ENCODE data around the gene KLHL15.
"Not testable (repeated sequence)": the region's sequence is repeated elsewhere in the genome, so short reads cannot be mapped to it uniquely, and the experiment has no call there.

The KLHL15 gene, protein sequence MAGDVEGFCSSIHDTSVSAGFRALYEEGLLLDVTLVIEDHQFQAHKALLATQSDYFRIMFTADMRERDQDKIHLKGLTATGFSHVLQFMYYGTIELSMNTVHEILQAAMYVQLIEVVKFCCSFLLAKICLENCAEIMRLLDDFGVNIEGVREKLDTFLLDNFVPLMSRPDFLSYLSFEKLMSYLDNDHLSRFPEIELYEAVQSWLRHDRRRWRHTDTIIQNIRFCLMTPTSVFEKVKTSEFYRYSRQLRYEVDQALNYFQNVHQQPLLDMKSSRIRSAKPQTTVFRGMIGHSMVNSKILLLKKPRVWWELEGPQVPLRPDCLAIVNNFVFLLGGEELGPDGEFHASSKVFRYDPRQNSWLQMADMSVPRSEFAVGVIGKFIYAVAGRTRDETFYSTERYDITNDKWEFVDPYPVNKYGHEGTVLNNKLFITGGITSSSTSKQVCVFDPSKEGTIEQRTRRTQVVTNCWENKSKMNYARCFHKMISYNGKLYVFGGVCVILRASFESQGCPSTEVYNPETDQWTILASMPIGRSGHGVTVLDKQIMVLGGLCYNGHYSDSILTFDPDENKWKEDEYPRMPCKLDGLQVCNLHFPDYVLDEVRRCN

DNA sequence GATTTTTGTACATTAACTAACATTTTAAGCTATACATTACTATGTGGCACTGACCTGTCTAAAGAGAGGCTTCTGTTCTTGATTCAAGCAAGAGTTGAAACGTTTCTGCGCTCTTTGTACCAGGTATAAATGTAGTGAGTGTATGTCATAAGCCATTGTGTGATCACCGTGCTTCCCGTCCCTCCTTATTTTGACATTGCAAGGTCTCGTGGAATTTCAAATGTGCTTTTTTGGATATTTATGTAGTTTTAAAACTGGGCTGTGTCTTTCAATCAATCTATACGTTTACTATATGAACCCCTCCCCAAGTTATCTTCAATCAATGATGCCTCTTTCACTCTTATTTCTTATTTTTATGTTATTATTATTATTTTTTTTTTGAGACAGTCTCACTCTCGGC is at the start of gene KLHL15:
TSS of gene KLHL15 (minus strand) at position 101 of the 400 bp plus-strand sequence. CDS start 20,493 bp downstream, outside the sequence.
- DNase-seq (ENCODE audit: low read depth) = no peak

DNA sequence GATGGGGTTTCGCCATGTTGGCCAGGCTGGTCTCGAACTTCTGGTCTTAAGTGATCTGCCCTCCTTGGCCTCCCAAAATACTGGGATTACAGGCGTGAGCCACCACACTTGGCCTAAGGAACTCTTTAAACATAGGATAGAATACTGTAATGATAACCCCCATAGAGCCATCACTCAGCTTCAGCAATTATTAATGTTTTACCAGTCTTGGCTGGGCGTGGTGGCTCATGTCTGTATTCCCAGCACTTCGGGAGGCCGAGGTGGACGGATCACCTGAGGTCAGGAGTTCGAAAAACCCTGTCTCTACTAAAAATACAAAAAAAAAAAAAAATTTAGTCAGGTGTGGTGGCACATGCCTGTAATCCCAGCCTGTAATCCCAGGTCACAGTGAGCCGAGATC is 42.9 kb upstream of the KLHL15 start:
- DNase-seq (ENCODE audit: low read depth) = no peak

DNA sequence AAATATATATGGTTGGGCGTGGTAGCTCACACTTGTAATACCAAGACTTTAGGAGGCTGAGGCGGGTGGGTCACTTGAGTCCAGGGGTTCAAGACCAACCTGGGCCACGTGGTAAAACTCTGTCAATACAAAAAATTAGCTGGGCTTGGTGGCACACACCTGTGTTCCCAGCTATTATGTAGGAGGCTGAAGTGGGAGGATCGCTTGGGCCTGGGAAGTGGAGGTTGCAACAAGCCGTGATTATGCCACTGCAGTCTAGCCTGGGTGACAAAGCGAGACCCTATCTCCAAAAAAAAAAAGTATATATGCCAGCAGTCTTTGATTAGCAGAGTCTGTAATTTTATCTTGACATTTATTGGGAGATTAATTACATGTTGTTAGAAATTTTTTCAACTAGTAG is 36.5 kb upstream of the KLHL15 start:
- no peak for DNase-seq (ENCODE audit: low read depth)

- no peak for DNase-seq (ENCODE audit: low read depth)
These were observed 28.0 kb upstream of the KLHL15 start for GRCh38 chrX:24055043-24055356.

DNA sequence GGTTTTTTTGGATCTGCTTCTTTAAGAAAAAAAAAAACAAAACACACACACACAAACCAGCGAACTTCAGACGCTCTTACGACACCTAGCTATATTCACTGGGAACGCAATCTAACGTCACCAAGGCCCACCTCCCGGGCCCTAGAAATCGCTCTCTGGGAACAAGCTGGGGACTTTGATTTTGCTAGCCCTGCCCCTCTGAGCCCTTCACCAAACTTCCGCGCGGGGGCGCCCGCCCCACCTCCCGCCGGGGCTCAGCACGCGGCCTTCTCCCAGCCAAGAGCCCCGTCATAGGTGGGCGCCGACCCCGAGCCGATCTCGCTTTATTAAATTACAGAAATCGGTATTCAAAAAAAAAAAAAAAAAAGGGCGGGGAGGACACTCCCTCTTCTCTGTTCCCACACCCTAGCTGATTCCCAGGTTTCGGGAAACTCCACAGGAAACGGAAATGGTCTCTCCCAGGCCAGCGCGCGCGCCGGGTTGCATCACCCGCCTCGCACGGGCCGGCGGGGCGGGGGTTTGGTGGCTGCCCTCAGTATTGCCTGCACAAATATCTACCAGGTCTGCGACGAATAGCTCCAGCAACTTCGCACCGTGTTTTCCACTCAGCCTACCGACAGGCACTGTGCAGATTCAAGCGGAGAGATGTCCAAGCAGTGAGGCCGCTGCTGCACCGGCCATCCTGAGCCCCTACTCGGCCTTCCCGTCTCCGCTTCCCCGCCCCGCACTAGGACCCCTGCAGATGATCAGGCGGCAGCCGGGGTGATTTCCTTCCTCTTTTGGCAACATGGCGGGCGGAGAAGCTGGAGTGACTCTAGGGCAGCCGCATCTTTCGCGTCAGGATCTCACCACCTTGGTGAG is 27.4 kb upstream of the KLHL15 start, which contains the start of gene EIF2S3:
TSS of gene EIF2S3 (plus strand) at position 775 of the 861 bp plus-strand sequence. CDS start at position 788, 13 bp downstream.
- peak; percentile 82 for DNase-seq (ENCODE audit: low read depth)

GRCh38 chrX:24050522-24051318 is 23.7 kb upstream of the KLHL15 start:
- DNase-seq (ENCODE audit: low read depth) = not testable (repeated sequence)

DNA sequence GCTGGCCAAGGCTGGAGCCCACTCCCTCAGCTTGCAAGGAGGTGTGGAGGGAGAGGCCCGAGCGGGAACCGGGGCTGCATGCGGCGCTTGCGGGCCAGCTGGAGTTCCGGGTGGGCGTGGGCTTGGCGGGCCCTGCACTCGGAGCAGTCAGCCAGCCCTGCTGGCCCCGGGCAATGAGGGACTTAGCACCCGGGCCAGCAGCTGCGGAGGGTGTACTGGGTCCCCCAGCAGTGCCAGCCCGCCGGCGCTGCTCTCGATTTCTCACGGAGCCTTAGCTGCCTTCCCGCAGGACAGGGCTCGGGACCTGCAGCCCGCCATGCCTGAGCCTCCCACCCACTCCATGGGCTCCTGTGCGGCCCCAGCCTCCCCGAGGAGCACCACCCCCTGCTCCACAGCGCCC is 22.7 kb upstream of the KLHL15 start:
- not testable (repeated sequence) for DNase-seq (ENCODE audit: low read depth)

DNA sequence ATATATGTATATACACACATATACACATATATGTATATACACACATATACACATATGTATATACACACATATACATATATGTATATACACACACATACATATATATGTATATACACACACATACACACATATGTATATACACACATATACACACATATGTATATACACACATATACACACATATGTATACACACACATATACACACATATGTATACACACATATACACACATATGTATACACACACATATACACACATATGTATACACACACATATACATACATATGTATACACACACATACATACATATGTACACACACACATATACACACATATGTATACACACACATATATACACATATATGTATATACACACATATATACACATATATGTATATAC is 19.1 kb upstream of the KLHL15 start:
- not testable (repeated sequence) for DNase-seq (ENCODE audit: low read depth)

GRCh38 chrX:24037729-24038128 is 10.7 kb upstream of the KLHL15 start:
- DNase-seq (ENCODE audit: low read depth) = no peak

- DNase-seq (ENCODE audit: low read depth) = no peak
These were observed 7.5 kb upstream of the KLHL15 start for GRCh38 chrX:24034485-24034884.

DNA sequence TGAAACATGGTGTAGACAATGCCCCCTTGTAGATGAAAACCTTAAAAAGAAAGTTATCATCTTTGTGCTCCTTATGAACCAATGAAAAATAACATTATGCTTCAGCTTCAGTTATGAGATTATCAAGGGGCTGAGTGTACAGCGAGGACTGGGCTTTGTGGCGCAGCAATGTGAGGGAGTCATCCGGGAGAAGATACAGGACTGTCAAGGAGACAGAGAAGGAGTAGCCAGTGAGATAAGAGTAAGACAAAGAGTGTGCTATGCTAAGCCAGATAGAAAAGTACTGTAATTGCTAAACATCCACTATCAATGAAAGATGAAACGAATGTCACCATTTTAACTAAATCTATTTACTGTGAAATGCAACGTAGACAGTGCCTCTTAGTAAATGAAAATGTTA is 3.6 kb upstream of the KLHL15 start:
- no peak for DNase-seq (ENCODE audit: low read depth)

DNA sequence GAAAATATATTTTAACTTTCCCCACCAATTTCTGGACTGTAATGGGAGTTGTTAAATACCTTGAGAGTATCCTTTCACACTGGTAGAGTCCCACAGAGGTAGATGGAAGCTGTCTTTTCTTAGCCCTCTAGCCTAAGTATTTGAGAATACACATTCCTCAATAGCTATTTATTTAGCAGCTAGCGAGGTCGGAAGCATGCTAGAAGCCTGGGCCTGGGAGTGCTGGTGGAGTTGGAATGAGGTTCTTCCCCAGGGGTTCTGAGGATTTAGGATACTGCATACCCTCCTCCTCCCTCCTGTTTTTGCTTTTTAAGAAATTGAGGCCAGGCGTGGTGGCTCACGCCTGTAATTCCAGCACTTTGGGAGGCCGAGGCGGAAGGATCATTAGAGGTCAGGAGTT is 999 bp upstream of the KLHL15 start:
- DNase-seq (ENCODE audit: low read depth) = no peak

- no peak for DNase-seq (ENCODE audit: low read depth)
These were observed 554 bp downstream of the KLHL15 start for GRCh38 chrX:24026432-24026831.

DNA sequence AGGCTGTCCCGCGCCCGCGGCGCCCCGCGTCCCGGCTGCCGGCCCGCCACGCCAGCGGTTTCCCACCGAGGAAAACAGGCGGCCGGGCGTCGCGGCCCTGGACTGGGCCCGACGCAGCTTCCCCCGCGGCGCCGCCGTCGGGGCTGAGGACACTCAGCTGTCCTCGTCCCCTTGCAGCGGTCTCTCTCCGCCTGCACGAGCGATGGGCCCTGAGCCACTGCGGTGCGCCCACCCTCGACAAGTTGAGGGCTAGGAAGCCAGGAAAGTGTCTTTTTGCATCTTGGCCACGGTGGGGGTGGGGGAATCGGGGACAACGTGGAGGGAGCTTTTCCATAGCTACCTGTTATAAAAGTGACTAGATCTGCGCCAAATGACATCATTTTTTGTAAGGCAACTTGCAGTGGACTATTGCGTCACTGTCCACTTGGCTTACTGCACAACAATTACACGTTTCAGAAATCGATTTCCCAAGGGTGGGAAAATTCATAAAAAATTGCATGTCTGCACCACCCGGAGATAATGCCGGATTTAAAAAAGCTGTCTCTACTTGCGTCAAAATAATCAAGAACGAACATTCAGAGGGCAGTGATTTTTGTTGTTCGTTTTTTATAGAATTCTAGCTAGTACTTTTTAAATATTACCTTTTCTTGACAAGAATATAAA is 1.1 kb downstream of the KLHL15 start:
- no peak for DNase-seq (ENCODE audit: low read depth)

DNA sequence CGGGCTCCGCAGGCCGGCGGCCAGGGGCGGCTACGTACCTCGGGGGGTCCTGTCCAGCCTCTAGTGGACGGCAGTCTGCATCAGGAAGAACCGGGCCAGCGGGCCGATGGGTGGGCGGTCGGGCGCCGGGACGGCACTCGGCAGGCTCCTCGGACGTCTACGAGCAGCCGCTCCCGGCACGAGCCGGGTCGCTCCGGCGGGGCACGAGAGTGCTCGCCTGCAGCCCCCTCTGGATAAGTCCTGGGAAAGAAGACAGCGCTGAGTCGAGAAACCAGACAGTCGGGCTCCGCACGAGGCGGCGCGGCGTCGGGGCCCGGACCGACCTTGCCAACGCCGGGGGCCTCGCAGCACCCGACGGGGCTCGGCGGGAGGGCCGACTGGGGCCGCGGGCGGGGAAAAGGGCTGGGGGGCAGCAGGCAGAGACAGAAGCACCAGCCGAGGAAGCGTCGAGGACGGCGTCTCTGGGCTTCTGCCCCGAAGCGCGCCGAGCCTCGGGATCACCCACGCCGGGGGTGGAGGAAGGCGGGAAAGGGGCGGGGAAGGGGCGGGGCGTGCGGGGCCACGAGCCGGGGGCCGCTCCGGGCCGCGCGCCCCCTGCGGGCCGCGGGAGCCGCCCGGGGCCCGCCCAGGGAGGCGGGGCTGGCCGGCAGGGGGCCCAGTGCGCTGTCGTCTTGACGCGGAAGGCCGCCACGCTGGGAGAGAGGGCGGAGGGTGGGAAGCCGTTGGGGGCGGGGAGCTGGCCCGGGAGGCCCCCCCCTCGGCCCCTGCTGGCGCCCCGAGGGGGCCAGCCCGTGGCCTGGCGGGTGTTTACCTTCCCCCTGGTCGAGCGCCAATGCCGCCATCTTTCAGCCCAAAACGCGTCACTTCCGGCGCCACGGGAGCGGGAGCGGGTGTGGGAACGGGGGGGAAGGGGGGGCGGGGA is 1.9 kb downstream of the KLHL15 start:
- peak; percentile 67 for DNase-seq (ENCODE audit: low read depth)

DNA sequence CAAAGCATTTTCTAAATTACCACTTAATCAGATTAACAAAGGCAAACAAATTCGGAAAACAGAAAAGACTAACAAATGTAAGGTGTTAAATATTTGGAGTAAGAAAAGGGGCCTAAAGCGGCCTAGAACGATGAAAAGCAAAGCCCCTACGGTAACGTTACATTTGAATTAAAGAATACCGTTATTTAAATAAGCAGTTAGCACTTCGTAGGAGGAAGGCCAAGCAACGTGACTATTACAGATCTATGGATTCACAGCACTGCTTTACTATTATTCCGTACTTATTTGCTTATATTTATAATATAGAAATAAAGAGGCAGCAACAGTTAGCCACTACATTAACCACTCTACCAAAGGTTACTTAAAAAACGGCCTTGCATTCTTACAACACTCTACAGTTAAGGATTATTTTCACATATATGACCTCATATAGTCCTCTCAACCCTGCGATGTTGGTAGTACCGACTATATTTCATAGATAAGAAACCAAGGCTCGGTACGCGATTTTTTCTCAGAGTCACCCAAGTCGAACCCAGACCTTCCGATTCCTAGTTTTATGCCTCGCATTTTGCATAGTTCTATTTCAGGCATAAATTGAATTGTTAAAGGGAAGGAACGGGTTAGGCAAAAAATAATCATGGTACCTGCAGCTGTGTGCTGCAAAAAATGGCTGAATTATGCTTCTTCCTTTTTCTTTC is 2.9 kb downstream of the KLHL15 start:
- no peak for DNase-seq (ENCODE audit: low read depth)

DNA sequence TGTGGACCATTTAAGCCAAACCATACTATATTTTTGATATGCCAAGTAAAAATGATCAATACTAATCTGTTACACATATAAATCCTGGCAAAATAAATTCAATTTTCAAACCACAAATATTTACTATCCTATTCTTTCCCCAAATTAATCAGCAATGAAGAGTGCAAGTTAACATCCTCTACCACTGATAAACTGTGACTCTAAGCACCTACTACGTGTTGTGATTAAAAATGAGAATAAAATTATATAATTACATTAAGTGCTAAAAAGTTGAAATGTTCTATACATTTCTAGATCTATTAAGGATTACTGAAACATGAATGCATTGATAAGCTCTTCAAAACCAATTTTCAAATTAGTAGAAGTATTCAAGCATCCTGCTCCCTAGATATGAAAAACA is 3.4 kb downstream of the KLHL15 start:
- no peak for DNase-seq (ENCODE audit: low read depth)

DNA sequence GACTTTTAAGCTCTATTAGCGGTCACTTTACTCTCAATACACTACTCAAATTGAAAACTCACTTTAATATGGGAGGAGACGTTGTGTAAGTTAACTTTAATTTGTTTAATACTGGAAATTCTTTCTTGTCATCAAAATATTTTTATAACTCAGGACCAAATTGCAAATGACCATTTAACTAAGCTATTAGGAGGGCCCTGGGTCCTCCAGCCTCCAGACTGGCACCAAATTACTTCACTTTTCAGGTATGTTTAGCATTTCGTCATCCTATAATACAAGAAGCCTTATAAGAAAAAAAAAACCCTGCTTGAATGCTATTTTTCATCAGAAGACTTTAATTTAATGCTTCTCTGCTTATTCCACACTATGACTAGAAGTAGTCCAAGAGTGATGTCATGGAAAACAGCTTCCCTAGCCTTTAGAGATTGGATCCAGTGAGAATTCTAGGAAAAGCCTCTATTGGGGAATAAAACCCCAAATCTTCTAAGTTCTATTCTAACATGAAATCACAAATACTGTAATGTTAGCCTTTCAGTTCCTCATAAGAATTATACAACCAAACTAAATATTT is 6.6 kb downstream of the KLHL15 start:
- DNase-seq (ENCODE audit: low read depth) = no peak

DNA sequence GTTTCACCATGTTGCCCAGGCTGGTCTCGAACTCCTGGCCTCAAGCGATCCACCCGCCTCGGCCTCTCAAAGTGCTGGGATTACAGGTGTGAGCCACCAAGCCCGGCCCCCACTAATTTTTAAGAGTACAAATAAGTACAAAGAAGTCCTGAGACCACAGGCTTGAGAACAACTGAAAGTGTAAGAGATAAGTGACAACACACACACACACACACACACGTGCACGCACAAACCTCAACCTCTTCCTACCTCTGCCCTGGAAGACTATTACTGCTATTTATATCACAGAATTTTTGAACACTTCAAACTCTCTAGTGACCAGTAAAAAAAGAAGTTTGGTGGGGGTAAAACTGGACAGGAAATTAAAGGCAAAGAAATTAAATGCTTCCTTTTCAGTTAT is 7.5 kb downstream of the KLHL15 start:
- DNase-seq (ENCODE audit: low read depth) = no peak

Data from activated T-helper 9 cell treated with anti-CD3 and anti-CD28 coated beads, Interleukin-2, amount 50 U/mL, for 16 hours (primary cell).